A673 (cell line): Measurements from ENCODE around the gene ATP2A3.

Experiments
- CTCF ChIP-seq: fragments of 300-800, 200-600 bp; sonication (generic); conservative IDR thresholded peaks from 2 replicates; pipeline ENCODE4 v1.5.1; 2017; ENCODE audit warnings: low read depth, mild to moderate bottlenecking, antibody characterized with exemption, low read length, moderate library complexity, mixed read lengths
- EZH2 ChIP-seq: fragments of 200-600 bp; sonication (generic); IDR thresholded peaks from 2 replicates; pipeline ENCODE4 v1.6.1; 2017; ENCODE audit warnings: borderline replicate concordance, low read depth, mild to moderate bottlenecking, mixed read lengths, antibody characterized with exemption, low read length; ENCODE audit not compliant: poor library complexity, severe bottlenecking

GRCh38 chr17:3893720-3894116, 70.5 kb downstream of the ATP2A3 start:
- TF ChIP-seq EZH2, result no peak
- TF ChIP-seq CTCF, result no peak
